Measurements from ENCODE around the gene TXNRD1.

DNA sequence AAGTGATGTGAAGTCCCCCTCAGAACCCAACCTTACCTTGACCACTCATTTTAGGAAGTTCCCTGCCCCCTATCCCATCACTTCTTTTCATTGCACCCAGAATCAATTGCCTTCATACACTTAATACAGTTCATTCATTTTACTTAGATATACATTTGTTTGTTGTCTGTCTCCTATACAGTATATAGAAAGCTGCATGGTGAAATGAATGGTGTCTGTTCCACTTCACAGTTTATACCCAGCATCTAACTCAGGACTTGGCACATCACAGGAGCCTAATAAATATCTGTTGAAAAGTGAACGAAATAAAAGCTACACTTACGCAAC is 38.3 kb upstream of the TXNRD1 start:
- TF ChIP-seq POLR2A (IDR thresholded peaks at IDR 0.05; ENCODE audit: low read length) (no peak), GATA1 (IDR thresholded peaks at IDR 0.05; ENCODE audit: low read depth, low read length) (no peak)

All from erythroblast (primary cell).